ENCODE data around the gene B4GALNT4. TPM values are rescaled to one million over a fixed set of nuclear protein-coding genes. Genes with fewer than 3 reads are reported as not detected.

The B4GALNT4 gene
- total RNA-seq, 4 donors from 2014 or later = 3.2 to 10.6 (median 4.8) TPM

- H3K4me1 ChIP-seq = peaks cover 5 to 46% (median 31%) of the 10 kb centered on the region in 3 donors
- TF ChIP-seq POLR2A (IDR thresholded peaks at IDR 0.05) (peak in 1 of 2 donors; percentile 18), POLR2AphosphoS5 (IDR thresholded peaks at IDR 0.05) (peak; percentile 57), CTCF (IDR thresholded peaks at IDR 0.05) (no peak), EP300 (IDR thresholded peaks at IDR 0.05) (no peak)
- no peaks in the 10 kb centered on the region for H3K27me3 ChIP-seq
- H3K4me3 ChIP-seq = no peak overlapping the region
- H3K36me3 ChIP-seq = no peaks in the 10 kb centered on the region
- 10 to 26% methylated on average over 14 to 16 of the region's 16 CpGs for WGBS, 2 donors (ENCODE audit: low coverage in 1 of 2)
- peak; percentile 71 for ATAC-seq
- H3K9me3 ChIP-seq = no peaks in the 10 kb centered on the region
- H3K27ac ChIP-seq = peak overlapping the region; percentile 87 to 99 (median 98)
These were observed 16.0 kb upstream of the B4GALNT4 start for GRCh38 chr11:353179-353873.

- H3K36me3 ChIP-seq = no peaks in the 10 kb centered on the region
- TF ChIP-seq POLR2A (IDR thresholded peaks at IDR 0.05) (peak; percentile 31 to 43), POLR2AphosphoS5 (IDR thresholded peaks at IDR 0.05) (peak; percentile 96), EP300 (IDR thresholded peaks at IDR 0.05) (peak; percentile 25), CTCF (IDR thresholded peaks at IDR 0.05) (peak in 1 of 4 experiments; percentile 9)
- no peaks in the 10 kb centered on the region for H3K27me3 ChIP-seq
- ATAC-seq = peak; percentile 94
- H3K27ac ChIP-seq = peak overlapping the region; percentile 98 to 99 (median 98)
- peaks cover 5 to 57% (median 34%) of the 10 kb centered on the region in 3 donors for H3K4me1 ChIP-seq
- peaks cover 0 to 2% (median 0%) of the 10 kb centered on the region in 3 donors for H3K9me3 ChIP-seq
- H3K4me3 ChIP-seq = peak overlapping the region; percentile 33 to 53
- WGBS, 2 donors (ENCODE audit: low coverage in 1 of 2) = no CpG with 5 or more reads among the region's 76 CpGs
These were observed 13.5 kb upstream of the B4GALNT4 start for GRCh38 chr11:355581-356458.

GRCh38 chr11:356610-357009 is 12.7 kb upstream of the B4GALNT4 start:
- 67 to 73% methylated on average over 5 to 6 of the region's 6 CpGs for WGBS, 2 donors (ENCODE audit: low coverage in 1 of 2)
- Histone ChIP-seq H3K4me3 (no peak overlapping the region), H3K27ac (no peak overlapping the region), H3K4me1 (peaks cover 5 to 57% (median 34%) of the 10 kb centered on the region in 3 donors), H3K36me3 (no peaks in the 10 kb centered on the region), H3K9me3 (peaks cover 0 to 10% (median 0%) of the 10 kb centered on the region in 3 donors), H3K27me3 (no peaks in the 10 kb centered on the region)
- no peak for TF ChIP-seq EP300 (IDR thresholded peaks at IDR 0.05)
- no peak for TF ChIP-seq CTCF (IDR thresholded peaks at IDR 0.05)
- TF ChIP-seq POLR2A (IDR thresholded peaks at IDR 0.05) = no peak
- no peak for TF ChIP-seq POLR2AphosphoS5 (IDR thresholded peaks at IDR 0.05)
- no peak for ATAC-seq

- Histone ChIP-seq H3K27ac (no peak overlapping the region), H3K4me1 (peaks cover 5 to 51% (median 33%) of the 10 kb centered on the region in 3 donors), H3K4me3 (no peak overlapping the region), H3K9me3 (peaks cover 0 to 12% (median 0%) of the 10 kb centered on the region in 3 donors), H3K36me3 (no peaks in the 10 kb centered on the region), H3K27me3 (no peaks in the 10 kb centered on the region)
- no peak for ATAC-seq
- no peak for TF ChIP-seq POLR2AphosphoS5 (IDR thresholded peaks at IDR 0.05)
- no peak for TF ChIP-seq POLR2A (IDR thresholded peaks at IDR 0.05)
- no peak for TF ChIP-seq EP300 (IDR thresholded peaks at IDR 0.05)
- WGBS, 2 donors (ENCODE audit: low coverage in 1 of 2) = 78 to 86% methylated on average over 4 of the region's 4 CpGs
These were observed 11.7 kb upstream of the B4GALNT4 start for GRCh38 chr11:357582-357981.

GRCh38 chr11:358129-358800 is 11.0 kb upstream of the B4GALNT4 start:
- Histone ChIP-seq H3K27ac (peak overlapping the region in 3 of 4 donors; percentile 22 to 51 (median 46)), H3K36me3 (no peaks in the 10 kb centered on the region), H3K9me3 (peaks cover 0 to 12% (median 0%) of the 10 kb centered on the region in 3 donors), H3K4me3 (no peak overlapping the region), H3K4me1 (peaks cover 5 to 44% (median 26%) of the 10 kb centered on the region in 3 donors), H3K27me3 (no peaks in the 10 kb centered on the region)
- TF ChIP-seq POLR2A (IDR thresholded peaks at IDR 0.05) (no peak), EP300 (IDR thresholded peaks at IDR 0.05) (no peak), CTCF (IDR thresholded peaks at IDR 0.05) (no peak), POLR2AphosphoS5 (IDR thresholded peaks at IDR 0.05) (peak; percentile 13)
- 19 to 28% methylated on average over 18 to 19 of the region's 34 CpGs for WGBS, 2 donors (ENCODE audit: low coverage in 1 of 2)
- no peak for ATAC-seq
